Suprapubic skin (tissue), 4 donors: ENCODE measurements around the gene CDK1. TPM values are rescaled to one million over a fixed set of nuclear protein-coding genes. Genes with fewer than 3 reads are reported as not detected.

ENCODE experiments used
- DNase-seq, 2 donors: peaks; one replicate each; pipeline ENCODE4 v3.0.0-alpha.2; 2019; ENCODE audit warnings: low spot score in 2 of 2
- H3K27ac ChIP-seq: fragments of 200-600 bp; sonication (generic); one replicate; pipeline ENCODE4 v1.5.1; 2019
- H3K27me3 ChIP-seq: fragments of 200-600 bp; sonication (generic); one replicate; pipeline ENCODE4 v1.5.1; 2019
- H3K36me3 ChIP-seq: fragments of 200-600 bp; sonication (generic); one replicate; pipeline ENCODE4 v1.5.1; 2019
- H3K4me1 ChIP-seq: fragments of 200-600 bp; sonication (generic); one replicate; pipeline ENCODE4 v1.5.1; 2019
- H3K4me3 ChIP-seq: fragments of 200-600 bp; sonication (generic); one replicate; pipeline ENCODE4 v1.5.1; 2019; ENCODE audit warnings: mild to moderate bottlenecking
- H3K9me3 ChIP-seq: fragments of 200-600 bp; sonication (generic); one replicate; pipeline ENCODE4 v1.5.1; 2019
- EP300 ChIP-seq: sonication (generic); formaldehyde crosslinking; IDR thresholded peaks from one replicate; pipeline ENCODE4 v1.6.1; 2017; ENCODE audit warnings: antibody characterized with exemption
- POLR2A ChIP-seq, 2 donors: fragments of 450-650 bp; IDR thresholded peaks; one replicate each; pipeline ENCODE4 v1.6.1; 2017; ENCODE audit warnings: antibody characterized with exemption in 2 of 2, mild to moderate bottlenecking in 2 of 2, moderate library complexity in 2 of 2
- POLR2AphosphoS5 ChIP-seq, 3 donors: sonication (generic); formaldehyde crosslinking; IDR thresholded peaks; one replicate each; pipeline ENCODE4 v1.6.1; 2017; ENCODE audit warnings: antibody characterized with exemption in 3 of 3
- WGBS: methylation state at CpG from one replicate; pipeline ENCODE4 v1.1.5; 2018; 5-methylcytosine and 5-hydroxymethylcytosine counted together
- total RNA-seq, 4 donors: library from RNA; depleted of rRNA; stranded (reverse); fragments of >200 nt; gene quantifications; one replicate each; pipeline ENCODE4 v1.1.0, GENCODE V29; 2016
- TF ChIP-seq, protein P1 (sequence below), 2 donors: fragments of 200-600 bp in 1 of 2; fragments of 450-650 bp in 1 of 2; sonication (generic) in 1 of 2; IDR thresholded peaks; one replicate each; pipeline ENCODE4 v1.5.1; 2016 to 2019; ENCODE audit warnings: antibody characterized with exemption in 2 of 2, mild to moderate bottlenecking in 1 of 2, moderate library complexity in 1 of 2

CDK1 gene
- total RNA-seq, 4 donors from 2014 or later: 4.8 to 14.3 (median 8.6) TPM

DNA sequence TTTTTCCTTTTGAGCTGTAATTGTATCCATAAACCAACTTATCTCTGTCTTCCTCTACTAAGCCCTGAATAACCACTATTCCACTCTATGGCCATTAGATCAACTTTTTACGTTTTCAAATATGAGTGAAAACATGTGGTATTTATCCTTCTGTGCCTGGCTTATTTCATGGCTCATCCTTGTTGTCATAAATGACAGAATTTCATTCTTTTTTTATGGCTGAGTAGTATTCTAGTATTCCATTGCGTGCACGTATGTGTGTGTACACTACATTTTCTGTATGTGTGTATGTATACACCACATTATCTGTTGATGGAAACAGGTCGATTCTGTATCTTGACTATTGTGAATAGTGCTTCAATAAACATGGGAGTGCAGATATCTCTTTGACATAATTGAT, 11.1 kb downstream of the CDK1 start:
- no peak overlapping the region for H3K27ac ChIP-seq
- no peaks in the 10 kb centered on the region for H3K36me3 ChIP-seq
- H3K4me3 ChIP-seq: no peak overlapping the region
- H3K4me1 ChIP-seq: no peaks in the 10 kb centered on the region
- 58% methylated on average over 3 of the region's 4 CpGs for WGBS
- H3K27me3 ChIP-seq: no peaks in the 10 kb centered on the region
- TF ChIP-seq EP300 (no peak), POLR2AphosphoS5 (IDR thresholded peaks at IDR 0.05) (no peak), POLR2A (IDR thresholded peaks at IDR 0.05) (no peak)
- TF ChIP-seq, protein P1, sequence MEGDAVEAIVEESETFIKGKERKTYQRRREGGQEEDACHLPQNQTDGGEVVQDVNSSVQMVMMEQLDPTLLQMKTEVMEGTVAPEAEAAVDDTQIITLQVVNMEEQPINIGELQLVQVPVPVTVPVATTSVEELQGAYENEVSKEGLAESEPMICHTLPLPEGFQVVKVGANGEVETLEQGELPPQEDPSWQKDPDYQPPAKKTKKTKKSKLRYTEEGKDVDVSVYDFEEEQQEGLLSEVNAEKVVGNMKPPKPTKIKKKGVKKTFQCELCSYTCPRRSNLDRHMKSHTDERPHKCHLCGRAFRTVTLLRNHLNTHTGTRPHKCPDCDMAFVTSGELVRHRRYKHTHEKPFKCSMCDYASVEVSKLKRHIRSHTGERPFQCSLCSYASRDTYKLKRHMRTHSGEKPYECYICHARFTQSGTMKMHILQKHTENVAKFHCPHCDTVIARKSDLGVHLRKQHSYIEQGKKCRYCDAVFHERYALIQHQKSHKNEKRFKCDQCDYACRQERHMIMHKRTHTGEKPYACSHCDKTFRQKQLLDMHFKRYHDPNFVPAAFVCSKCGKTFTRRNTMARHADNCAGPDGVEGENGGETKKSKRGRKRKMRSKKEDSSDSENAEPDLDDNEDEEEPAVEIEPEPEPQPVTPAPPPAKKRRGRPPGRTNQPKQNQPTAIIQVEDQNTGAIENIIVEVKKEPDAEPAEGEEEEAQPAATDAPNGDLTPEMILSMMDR (IDR thresholded peaks at IDR 0.05): no peak
- no peaks in the 10 kb centered on the region for H3K9me3 ChIP-seq
- no peak for DNase-seq

DNA sequence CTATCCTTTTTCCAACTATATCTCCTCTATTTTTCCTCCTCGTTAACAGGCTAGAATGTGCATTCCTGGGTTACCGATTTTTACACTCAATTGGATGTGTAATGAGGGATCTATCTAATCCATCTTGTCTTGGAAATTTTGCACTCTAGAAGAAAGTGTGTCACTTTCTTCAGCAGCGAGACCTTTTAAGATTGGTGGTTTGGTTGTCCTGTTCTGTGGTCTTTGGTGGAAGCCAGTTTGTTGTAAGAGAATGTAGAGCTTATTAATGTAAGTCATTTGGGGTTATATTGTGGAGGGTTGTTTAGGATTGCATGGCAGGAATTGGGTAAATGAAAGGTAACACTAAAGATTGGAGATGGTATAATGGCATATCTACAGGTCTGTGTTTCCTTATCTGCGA, 16.7 kb downstream of the CDK1 start:
- Histone ChIP-seq H3K36me3 (no peaks in the 10 kb centered on the region), H3K4me1 (no peaks in the 10 kb centered on the region), H3K27ac (no peak overlapping the region), H3K9me3 (no peaks in the 10 kb centered on the region), H3K4me3 (no peak overlapping the region), H3K27me3 (no peaks in the 10 kb centered on the region)
- TF ChIP-seq EP300 (no peak), POLR2A (IDR thresholded peaks at IDR 0.05) (no peak), POLR2AphosphoS5 (IDR thresholded peaks at IDR 0.05) (no peak)
- TF ChIP-seq, protein P1 (IDR thresholded peaks at IDR 0.05): no peak
- WGBS: 96% methylated on average over 4 of the region's 4 CpGs
- no peak for DNase-seq

DNA sequence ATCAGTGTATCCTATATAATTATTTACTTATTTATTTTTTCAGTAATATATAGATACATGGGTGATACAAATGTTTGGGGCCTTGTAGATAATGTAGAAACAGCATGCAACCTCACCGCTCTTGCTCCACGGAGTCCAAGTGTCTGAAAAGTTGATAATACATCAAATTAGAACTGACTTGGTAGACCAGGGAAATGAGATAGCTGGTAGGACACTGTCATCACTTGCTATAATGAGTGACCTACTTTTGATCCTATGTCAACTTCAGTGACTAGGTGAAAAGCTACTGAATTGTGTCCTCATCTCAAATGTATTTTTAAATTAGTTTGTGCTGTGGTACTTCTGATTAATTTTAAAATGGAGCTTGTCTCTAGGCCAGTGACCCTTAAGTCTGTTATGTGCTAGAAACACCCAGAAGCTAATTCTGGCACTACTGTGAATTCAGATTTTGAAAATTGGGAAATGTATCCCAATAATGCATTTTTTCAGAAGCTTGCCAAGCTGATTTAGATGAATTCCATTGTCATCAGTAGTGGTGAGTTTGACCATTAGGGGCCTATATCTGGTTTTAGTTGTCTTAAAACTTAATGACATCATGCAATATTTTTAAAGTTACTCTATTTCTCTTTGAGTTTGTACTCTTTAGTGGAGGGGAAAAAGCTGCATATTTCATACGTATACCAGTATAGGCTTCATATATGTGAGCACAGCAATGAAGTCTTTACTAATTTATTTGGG, 17.4 kb downstream of the CDK1 start:
- no peak for DNase-seq
- no peak overlapping the region for H3K27ac ChIP-seq
- TF ChIP-seq, protein P1 (IDR thresholded peaks at IDR 0.05): no peak
- no peak for TF ChIP-seq POLR2A (IDR thresholded peaks at IDR 0.05)
- no peak for TF ChIP-seq EP300
- no peak for TF ChIP-seq POLR2AphosphoS5 (IDR thresholded peaks at IDR 0.05)
- 98% methylated on average over 3 of the region's 3 CpGs for WGBS
- no peaks in the 10 kb centered on the region for H3K4me1 ChIP-seq
- no peaks in the 10 kb centered on the region for H3K27me3 ChIP-seq
- no peaks in the 10 kb centered on the region for H3K36me3 ChIP-seq
- no peaks in the 10 kb centered on the region for H3K9me3 ChIP-seq
- no peak overlapping the region for H3K4me3 ChIP-seq

GRCh38 chr10:60796481-60796880, 18.2 kb downstream of the CDK1 start:
- Histone ChIP-seq H3K36me3 (no peaks in the 10 kb centered on the region), H3K4me3 (no peak overlapping the region), H3K9me3 (no peaks in the 10 kb centered on the region), H3K4me1 (peaks cover 6% of the 10 kb centered on the region), H3K27me3 (no peaks in the 10 kb centered on the region), H3K27ac (no peak overlapping the region)
- DNase-seq: no peak
- TF ChIP-seq EP300: no peak
- WGBS: 95% methylated on average over 1 of the region's 1 CpG

DNA sequence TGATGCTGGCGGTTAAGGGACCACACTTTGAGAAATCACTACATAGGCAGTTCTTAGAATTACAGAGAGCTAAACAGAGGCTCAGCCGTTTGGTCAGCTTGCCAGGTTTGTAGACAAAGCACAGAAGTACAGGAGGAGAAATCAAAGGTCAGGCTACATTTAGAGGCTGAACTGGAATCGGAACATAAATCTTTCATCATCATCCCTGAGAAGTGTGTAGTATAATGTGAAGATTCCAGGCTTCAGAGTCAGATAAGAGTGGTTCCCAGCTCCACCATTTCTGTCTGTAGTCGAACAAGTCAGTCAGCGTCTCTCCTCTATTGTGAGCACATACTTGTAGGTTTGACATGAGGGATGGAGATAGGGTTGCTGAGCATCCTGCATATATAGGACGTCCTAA, 18.9 kb downstream of the CDK1 start:
- no peak overlapping the region for H3K4me3 ChIP-seq
- peaks cover 13% of the 10 kb centered on the region for H3K4me1 ChIP-seq
- 80% methylated on average over 6 of the region's 6 CpGs for WGBS
- DNase-seq: no peak
- no peak overlapping the region for H3K27ac ChIP-seq
- TF ChIP-seq, protein P1 (IDR thresholded peaks at IDR 0.05): no peak
- no peak for TF ChIP-seq POLR2AphosphoS5 (IDR thresholded peaks at IDR 0.05)
- no peak for TF ChIP-seq EP300
- TF ChIP-seq POLR2A (IDR thresholded peaks at IDR 0.05): no peak
- no peaks in the 10 kb centered on the region for H3K9me3 ChIP-seq
- H3K36me3 ChIP-seq: no peaks in the 10 kb centered on the region
- no peaks in the 10 kb centered on the region for H3K27me3 ChIP-seq
